ENCODE measurements around the gene SP8.

DNA sequence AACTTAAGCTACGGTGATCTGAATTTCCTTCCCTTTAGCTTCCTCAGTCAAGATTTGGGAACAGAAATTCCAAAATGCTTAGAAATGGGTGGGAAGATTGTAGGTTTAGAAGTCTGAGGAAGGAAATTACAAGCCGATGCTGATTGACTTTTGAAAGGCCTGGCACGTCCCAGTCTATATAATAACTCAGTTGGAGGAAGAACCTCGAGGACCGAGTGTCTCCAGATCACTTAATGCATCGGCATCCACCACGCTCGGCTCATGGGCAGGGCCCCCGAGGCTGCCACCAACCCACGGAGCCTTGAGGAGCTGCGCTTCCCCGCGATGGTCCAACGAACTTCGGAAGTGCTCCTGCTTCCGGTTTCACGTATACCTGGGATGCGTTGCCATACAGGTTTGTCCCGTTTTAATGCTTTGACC, 10.4 kb upstream of the SP8 start:
- TF ChIP-seq SMAD4 (CRISPR knock-in tag; IDR thresholded peaks at IDR 0.05) (no peak), CTCF (IDR thresholded peaks at IDR 0.05) (no peak)

Measured in WTC11 (cell line).